Activated T-cell treated with anti-CD3 and anti-CD28 coated beads, Interleukin-2, amount 50 U/mL, for 72 hours (primary cell): ENCODE results near the gene KPNA3. TPM values are rescaled to one million over a fixed set of nuclear protein-coding genes. Genes with fewer than 3 reads are reported as not detected.
"Not testable (repeated sequence)": the region's sequence is repeated elsewhere in the genome, so short reads cannot be mapped to it uniquely, and the experiment has no call there.

Experiments
- ATAC-seq, 2 donors: fragments of 150-1000 bp; cut with Tn5 transposase; replicated peaks in 1 of 2; 2 replicates each; pipeline ENCODE4 v1.10.0; 2021; ENCODE audit warnings: moderate library complexity in 2 of 2, mild to moderate bottlenecking in 1 of 2
- DNase-seq, 2 donors: peaks; one replicate each; pipeline ENCODE4 v3.0.0; 2021 to 2022; ENCODE audit warnings: mixed read lengths in 1 of 2
- H3K27ac Mint-ChIP-seq: one replicate; pipeline ENCODE4 v1.8.0; 2022; ENCODE audit warnings: mild to moderate bottlenecking, moderate library complexity, mixed read lengths
- H3K27me3 Mint-ChIP-seq: one replicate; pipeline ENCODE4 v1.8.0; 2022; ENCODE audit warnings: low read depth, mixed read lengths
- H3K36me3 Mint-ChIP-seq, 2 donors: one replicate each; pipeline ENCODE4 v1.8.0; 2022; ENCODE audit warnings: mixed read lengths in 2 of 2, mild to moderate bottlenecking in 1 of 2; ENCODE audit not compliant: insufficient read depth in 2 of 2
- H3K4me1 Mint-ChIP-seq: one replicate; pipeline ENCODE4 v1.8.0; 2022; ENCODE audit warnings: low read depth, mixed read lengths
- H3K4me3 Mint-ChIP-seq, 2 donors: one replicate each; pipeline ENCODE4 v1.8.0; 2022; ENCODE audit warnings: mild to moderate bottlenecking in 2 of 2, mixed read lengths in 2 of 2, moderate library complexity in 2 of 2
- H3K9me3 Mint-ChIP-seq, 2 donors: one replicate each; pipeline ENCODE4 v1.8.0; 2022; ENCODE audit warnings: mixed read lengths in 2 of 2
- total RNA-seq, 2 donors: library from RNA; stranded (reverse); gene quantifications; one replicate each; pipeline ENCODE4 v1.2.3, GENCODE V29; 2022

KPNA3 gene
- total RNA-seq, 2 donors from 2014 or later, result 23.5 to 27.0 TPM

DNA sequence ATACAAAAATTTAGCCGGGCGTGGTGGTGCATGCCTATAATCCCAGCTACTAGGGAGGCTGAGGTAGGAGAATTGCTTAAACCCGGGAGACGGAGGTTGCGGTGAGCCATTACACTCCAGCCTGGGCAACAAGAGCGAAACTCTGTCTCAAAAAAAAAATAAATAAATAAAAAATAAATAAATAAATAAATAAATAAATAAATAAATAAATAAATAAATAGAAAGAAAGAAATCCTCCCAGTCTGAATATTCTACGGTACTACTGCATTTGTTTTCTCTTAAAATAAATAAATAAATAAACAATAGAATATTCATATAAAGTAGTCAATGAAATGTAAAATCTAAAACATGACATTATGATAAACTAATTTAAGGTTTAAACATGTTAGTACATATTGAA lies 88.2 kb downstream of the KPNA3 start:
- not testable (repeated sequence) for H3K4me1 Mint-ChIP-seq, H3K27ac Mint-ChIP-seq

DNA sequence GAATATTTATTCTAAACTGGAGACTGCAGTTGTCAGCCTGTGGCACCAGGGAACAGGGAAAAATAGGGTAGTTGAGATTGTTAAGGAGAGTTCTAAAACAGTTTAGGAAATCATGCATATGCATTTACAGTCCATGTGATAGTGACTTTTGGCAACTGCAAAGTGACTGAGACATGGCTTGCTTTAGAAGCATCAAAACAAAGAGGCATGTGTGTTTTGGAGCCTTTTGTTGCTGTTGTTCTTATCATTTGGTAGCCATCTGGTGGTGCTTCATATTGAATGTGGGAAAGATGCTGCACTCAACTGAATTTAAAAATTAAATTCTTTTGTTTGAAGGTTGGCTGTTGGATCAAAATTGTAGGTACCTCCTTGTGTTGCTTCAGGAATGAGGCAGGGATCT lies 91.0 kb downstream of the KPNA3 start:
- H3K4me1 Mint-ChIP-seq, result no peaks in the 10 kb centered on the region
- H3K4me3 Mint-ChIP-seq, result no peak overlapping the region
- no peaks in the 10 kb centered on the region for H3K9me3 Mint-ChIP-seq
- no peak overlapping the region for H3K27ac Mint-ChIP-seq
- DNase-seq, result no peak
- peaks cover 0 to 9% of the 10 kb centered on the region in 2 donors for H3K36me3 Mint-ChIP-seq
- no peaks in the 10 kb centered on the region for H3K27me3 Mint-ChIP-seq
- ATAC-seq, result no peak

More for the DNA sequence above, 88.2 kb downstream of the KPNA3 start:
- H3K4me3 Mint-ChIP-seq, H3K9me3 Mint-ChIP-seq, H3K27me3 Mint-ChIP-seq, ATAC-seq, DNase-seq: not testable (repeated sequence)
- H3K36me3 Mint-ChIP-seq, result peaks cover 0 to 16% of the 10 kb centered on the region in 2 donors

- H3K27ac Mint-ChIP-seq, result no peak overlapping the region
- DNase-seq, result no peak
- no peaks in the 10 kb centered on the region for H3K4me1 Mint-ChIP-seq
- ATAC-seq, result no peak
- peaks cover 0 to 5% of the 10 kb centered on the region in 2 donors for H3K36me3 Mint-ChIP-seq
- no peak overlapping the region for H3K4me3 Mint-ChIP-seq
- H3K27me3 Mint-ChIP-seq, result no peaks in the 10 kb centered on the region
- H3K9me3 Mint-ChIP-seq, result no peaks in the 10 kb centered on the region
Measured at GRCh38 chr13:49697468-49697867, 95.0 kb downstream of the KPNA3 start.

GRCh38 chr13:49694446-49694845 lies 98.0 kb downstream of the KPNA3 start:
- peak overlapping the region; percentile 23 for H3K27ac Mint-ChIP-seq
- ATAC-seq (no peak), DNase-seq (no peak)
- H3K4me3 Mint-ChIP-seq, result no peak overlapping the region
- H3K36me3 Mint-ChIP-seq, result no peaks in the 10 kb centered on the region
- H3K27me3 Mint-ChIP-seq, result no peaks in the 10 kb centered on the region
- no peaks in the 10 kb centered on the region for H3K9me3 Mint-ChIP-seq
- H3K4me1 Mint-ChIP-seq, result peaks cover 19% of the 10 kb centered on the region

- no peaks in the 10 kb centered on the region for H3K36me3 Mint-ChIP-seq
- no peak overlapping the region for H3K27ac Mint-ChIP-seq
- no peak overlapping the region for H3K4me3 Mint-ChIP-seq
- DNase-seq (no peak), ATAC-seq (no peak)
- no peaks in the 10 kb centered on the region for H3K27me3 Mint-ChIP-seq
- peaks cover 19% of the 10 kb centered on the region for H3K4me1 Mint-ChIP-seq
- H3K9me3 Mint-ChIP-seq, result no peaks in the 10 kb centered on the region
Measured at GRCh38 chr13:49693877-49694276, 98.6 kb downstream of the KPNA3 start.

DNA sequence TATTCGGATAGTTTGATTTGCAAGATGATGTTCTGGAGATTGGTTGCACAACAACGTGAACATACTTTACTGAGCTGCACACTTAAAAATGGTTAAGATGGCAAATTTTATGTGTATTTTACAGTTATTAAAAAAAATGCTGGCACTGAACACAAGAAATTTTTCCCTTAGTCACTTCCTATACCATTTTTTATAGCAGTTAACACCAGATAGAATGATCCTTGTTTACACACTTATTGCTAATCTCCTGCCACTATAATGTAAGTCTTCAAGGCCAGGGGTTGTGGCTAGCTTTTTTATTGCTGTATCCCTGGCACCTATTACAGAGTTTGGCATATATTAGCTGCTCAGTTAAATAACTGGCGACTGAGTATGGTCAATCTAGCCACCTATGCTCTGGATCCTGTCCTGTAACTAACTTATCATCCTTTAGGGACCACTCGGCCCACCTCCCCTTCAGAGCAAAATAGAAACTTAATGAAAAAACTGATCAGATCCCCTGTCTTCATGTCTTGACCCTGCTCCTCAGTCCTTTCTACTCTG lies 99.2 kb downstream of the KPNA3 start:
- H3K9me3 Mint-ChIP-seq, result no peaks in the 10 kb centered on the region

DNA sequence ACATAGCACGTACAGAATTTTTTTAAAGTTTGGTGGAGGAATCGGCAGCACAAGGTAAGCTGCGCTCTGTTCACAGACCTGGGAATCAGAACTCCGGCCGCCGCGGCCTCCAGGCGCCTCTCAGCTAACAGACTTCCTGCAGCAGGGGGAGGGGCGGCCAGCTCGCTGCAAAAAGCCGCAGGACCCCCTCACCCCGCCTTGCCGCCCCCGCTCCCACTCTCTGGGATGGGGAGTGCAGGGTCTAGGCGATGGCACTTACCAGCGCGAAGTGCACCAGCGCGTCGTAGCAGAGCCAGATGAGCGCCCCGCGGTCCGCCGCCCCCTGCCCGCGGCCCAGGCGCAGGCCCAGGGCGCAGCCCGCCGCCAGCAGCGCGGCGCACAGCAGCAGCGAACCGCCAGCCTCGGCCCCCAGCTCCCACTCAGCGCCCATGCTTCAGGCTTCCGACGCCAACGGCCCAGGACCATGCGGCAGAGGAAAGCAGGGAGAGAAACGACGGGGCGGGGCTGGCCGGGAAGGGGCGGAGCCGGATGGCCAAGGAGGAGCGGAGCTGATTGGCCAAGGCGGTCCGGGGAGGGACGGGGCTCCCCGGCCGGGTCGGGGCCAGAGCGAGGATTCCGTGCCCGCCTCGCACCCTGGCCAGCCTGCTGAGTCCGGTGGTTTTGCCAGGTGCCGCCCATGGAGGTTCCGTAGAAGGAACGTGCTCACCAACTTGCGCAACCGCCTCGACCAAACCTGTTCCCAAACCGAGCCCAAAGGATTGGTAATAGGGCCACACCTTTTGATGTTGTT lies 101.3 kb downstream of the KPNA3 start, which contains the start of gene EBPL:
TSS of gene EBPL (minus strand) at position 492 of the 790 bp plus-strand sequence. CDS start at position 430, 62 bp downstream.
- ATAC-seq (peak; percentile 98 to 99), DNase-seq (peak; percentile 92)
- Mint-ChIP-seq H3K27ac (peak within 1 kb of the TSS; percentile 86), H3K4me1 (peaks cover 36% of the 10 kb centered on the region), H3K9me3 (no peaks in the 10 kb centered on the region), H3K27me3 (no peaks in the 10 kb centered on the region), H3K36me3 (peaks cover 0 to 3% of the 10 kb centered on the region in 2 donors), H3K4me3 (peak within 1 kb of the TSS; percentile 89 to 92)

More for the DNA sequence above, 99.2 kb downstream of the KPNA3 start:
- Mint-ChIP-seq H3K4me3 (no peak overlapping the region), H3K4me1 (peaks cover 19% of the 10 kb centered on the region), H3K27me3 (no peaks in the 10 kb centered on the region), H3K36me3 (no peaks in the 10 kb centered on the region), H3K27ac (no peak overlapping the region)
- ATAC-seq, result no peak
- DNase-seq, result no peak

- Mint-ChIP-seq H3K36me3 (peaks cover 3% of the 10 kb centered on the region in 2 donors), H3K9me3 (no peaks in the 10 kb centered on the region), H3K27ac (peak overlapping the region; percentile 58), H3K4me1 (peaks cover 44% of the 10 kb centered on the region), H3K27me3 (no peaks in the 10 kb centered on the region), H3K4me3 (peak overlapping the region; percentile 89 to 92)
- peak in 1 of 2 donors; percentile 7 for DNase-seq
- peak; percentile 3 for ATAC-seq
Measured at GRCh38 chr13:49690133-49690994, 102.1 kb downstream of the KPNA3 start.

GRCh38 chr13:49683489-49683888 lies 109.0 kb downstream of the KPNA3 start:
- peak overlapping the region; percentile 73 for H3K27ac Mint-ChIP-seq
- ATAC-seq, result peak; percentile 94 to 97
- H3K27me3 Mint-ChIP-seq, result no peaks in the 10 kb centered on the region
- H3K36me3 Mint-ChIP-seq, result peaks cover 3 to 5% of the 10 kb centered on the region in 2 donors
- peak; percentile 34 to 38 for DNase-seq
- peaks cover 58% of the 10 kb centered on the region for H3K4me1 Mint-ChIP-seq
- H3K4me3 Mint-ChIP-seq, result peak overlapping the region; percentile 37 to 72
- H3K9me3 Mint-ChIP-seq, result no peaks in the 10 kb centered on the region

GRCh38 chr13:49681842-49682435 lies 110.5 kb downstream of the KPNA3 start:
- H3K36me3 Mint-ChIP-seq, result peaks cover 4 to 5% of the 10 kb centered on the region in 2 donors
- no peak overlapping the region for H3K27ac Mint-ChIP-seq
- H3K4me1 Mint-ChIP-seq, result peaks cover 45% of the 10 kb centered on the region
- no peaks in the 10 kb centered on the region for H3K27me3 Mint-ChIP-seq
- H3K9me3 Mint-ChIP-seq, result no peaks in the 10 kb centered on the region
- no peak overlapping the region for H3K4me3 Mint-ChIP-seq
- ATAC-seq (no peak), DNase-seq (no peak)

- H3K4me3 Mint-ChIP-seq, result no peak overlapping the region
- no peak for ATAC-seq
- no peaks in the 10 kb centered on the region for H3K9me3 Mint-ChIP-seq
- peaks cover 28% of the 10 kb centered on the region for H3K4me1 Mint-ChIP-seq
- H3K36me3 Mint-ChIP-seq, result peaks cover 1 to 2% of the 10 kb centered on the region in 2 donors
- no peak for DNase-seq
- H3K27ac Mint-ChIP-seq, result no peak overlapping the region
- no peaks in the 10 kb centered on the region for H3K27me3 Mint-ChIP-seq
Measured at GRCh38 chr13:49679246-49679645, 113.2 kb downstream of the KPNA3 start.

DNA sequence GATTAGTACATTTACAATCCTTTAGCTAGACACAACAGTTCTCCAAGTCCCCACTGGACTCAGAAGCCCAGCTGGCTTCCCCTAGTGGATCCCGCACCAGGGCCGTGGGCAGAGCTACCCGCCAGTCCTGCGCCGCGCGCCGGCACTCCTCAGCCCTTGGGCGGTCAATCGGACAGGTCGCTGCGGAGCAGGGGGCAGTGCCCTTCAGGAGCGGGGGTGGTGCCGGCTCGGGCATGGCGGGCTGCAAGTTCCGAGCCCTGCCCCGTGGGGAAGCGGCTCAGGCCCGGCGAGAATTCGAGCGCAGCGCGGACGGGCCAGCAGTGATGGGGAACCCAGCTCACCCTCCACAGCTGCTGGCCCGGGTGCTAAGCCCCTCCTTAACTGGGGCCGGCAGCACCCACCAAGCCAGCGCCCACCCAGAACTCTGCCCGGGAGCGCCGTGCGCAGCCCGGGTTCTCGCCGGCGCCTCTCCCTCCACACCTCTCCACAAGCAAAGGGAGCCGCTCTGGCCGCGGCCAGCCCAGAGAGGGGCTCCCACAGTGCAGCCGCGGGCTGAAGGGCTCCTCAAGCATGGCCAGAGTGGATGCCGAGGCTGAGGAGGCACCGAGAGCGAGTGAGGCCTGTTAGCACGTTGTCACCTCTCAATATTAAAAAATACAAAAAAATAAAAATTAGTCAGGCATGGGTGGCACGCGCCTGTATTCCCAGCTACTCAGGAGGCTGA lies 114.1 kb downstream of the KPNA3 start:
- Mint-ChIP-seq H3K4me3 (no peak overlapping the region), H3K27ac (no peak overlapping the region), H3K36me3 (peaks cover 1 to 2% of the 10 kb centered on the region in 2 donors), H3K27me3 (no peaks in the 10 kb centered on the region), H3K4me1 (peaks cover 19% of the 10 kb centered on the region), H3K9me3 (no peaks in the 10 kb centered on the region)
- ATAC-seq (no peak), DNase-seq (no peak)
